Epithelial cell of proximal tubule (primary cell): Measurements from ENCODE around the gene CA9. TPM values are rescaled to one million over a fixed set of nuclear protein-coding genes. Genes with fewer than 3 reads are reported as not detected.

Source experiments
- DNase-seq: peaks from one replicate; pipeline ENCODE4 v3.0.0-alpha.2; 2011; ENCODE audit warnings: low read depth
- H3K4me3 ChIP-seq: 2 replicates; pipeline ENCODE4 v1.5.1; 2011; ENCODE audit warnings: low read depth, mild to moderate bottlenecking, low read length
- CTCF ChIP-seq: conservative IDR thresholded peaks from 2 replicates; pipeline ENCODE4 v1.5.1; 2012; ENCODE audit warnings: low read depth, mild to moderate bottlenecking, low read length
- total RNA-seq: library from RNA; depleted of rRNA; stranded (reverse); fragments of >200 nt; gene quantifications from 2 replicates; pipeline ENCODE4 v1.2.3, GENCODE V29; 2015

Gene CA9
- total RNA-seq, 1 donor from 2014 or later: not detected

GRCh38 chr9:35662437-35662836 is 11.3 kb upstream of the CA9 start:
- no peak for DNase-seq
- H3K4me3 ChIP-seq: no peak overlapping the region
- TF ChIP-seq CTCF: no peak

GRCh38 chr9:35664531-35665470 is 8.9 kb upstream of the CA9 start, which contains the start of gene ARHGEF39:
ARHGEF39 (minus strand) TSS chr9:35665195; CDS start chr9:35665169, 26 bp downstream.
- peak within 1 kb of the TSS; percentile 71 for H3K4me3 ChIP-seq
- peak; percentile 32 for TF ChIP-seq CTCF
- no peak for DNase-seq

GRCh38 chr9:35665471-35665818 is 8.3 kb upstream of the CA9 start:
- no peak for TF ChIP-seq CTCF
- DNase-seq: no peak
- peak overlapping the region; percentile 71 for H3K4me3 ChIP-seq

GRCh38 chr9:35666045-35666444 is 7.7 kb upstream of the CA9 start:
- TF ChIP-seq CTCF: no peak
- no peak overlapping the region for H3K4me3 ChIP-seq
- no peak for DNase-seq

GRCh38 chr9:35666549-35666948 is 7.2 kb upstream of the CA9 start:
- no peak overlapping the region for H3K4me3 ChIP-seq
- DNase-seq: no peak
- TF ChIP-seq CTCF: no peak

GRCh38 chr9:35667939-35668338 is 5.8 kb upstream of the CA9 start:
- no peak overlapping the region for H3K4me3 ChIP-seq
- no peak for DNase-seq
- TF ChIP-seq CTCF: no peak
